Hepatocyte (in vitro differentiated cells): ENCODE data around the gene CAB39L. TPM values are rescaled to one million over a fixed set of nuclear protein-coding genes. Genes with fewer than 3 reads are reported as not detected.
A peak's percentile ranks its signal among the peaks of the same experiment; 100 is the strongest.

ENCODE experiments used
- DNase-seq: peaks from one replicate; pipeline ENCODE4 v3.0.0-alpha.2; 2016; ENCODE audit warnings: low spot score
- H2AFZ ChIP-seq: fragments of 200-600 bp; sonication (generic); 2 replicates; pipeline ENCODE4 v1.6.0; 2016; ENCODE audit warnings: antibody characterized with exemption, mild to moderate bottlenecking
- H3K27ac ChIP-seq: fragments of 200-600 bp; sonication (generic); 2 replicates; pipeline ENCODE4 v1.5.1; 2016; ENCODE audit warnings: mild to moderate bottlenecking
- H3K27me3 ChIP-seq: fragments of 200-600 bp; sonication (generic); 2 replicates; pipeline ENCODE4 v1.6.1; 2016
- H3K36me3 ChIP-seq: fragments of 200-600 bp; sonication (generic); replicated peaks from 2 replicates; pipeline ENCODE4 v1.5.1; 2016; ENCODE audit warnings: low read depth; ENCODE audit not compliant: insufficient read depth
- H3K4me1 ChIP-seq: fragments of 200-600 bp; sonication (generic); 2 replicates; pipeline ENCODE4 v1.5.1; 2016; ENCODE audit warnings: mild to moderate bottlenecking, moderate library complexity; ENCODE audit not compliant: insufficient read depth
- H3K4me2 ChIP-seq: fragments of 200-600 bp; sonication (generic); 2 replicates; pipeline ENCODE4 v1.6.0; 2016
- H3K4me3 ChIP-seq: fragments of 200-600 bp; sonication (generic); 2 replicates; pipeline ENCODE4 v1.5.1; 2016; ENCODE audit warnings: mild to moderate bottlenecking
- H3K79me2 ChIP-seq: fragments of 200-600 bp; sonication (generic); 2 replicates; pipeline ENCODE4 v1.6.0; 2017; ENCODE audit warnings: mild to moderate bottlenecking
- H3K9me2 ChIP-seq: fragments of 200-600 bp; sonication (generic); replicated peaks from 2 replicates; pipeline ENCODE4 v1.6.0; 2017; ENCODE audit warnings: mild to moderate bottlenecking; ENCODE audit not compliant: insufficient read depth
- H3K9me3 ChIP-seq: fragments of 200-600 bp; sonication (generic); 2 replicates; pipeline ENCODE4 v1.5.1; 2016; ENCODE audit warnings: low read depth, mild to moderate bottlenecking
- H4K20me1 ChIP-seq: fragments of 200-600 bp; sonication (generic); 2 replicates; pipeline ENCODE4 v1.6.0; 2016; ENCODE audit warnings: mild to moderate bottlenecking; ENCODE audit not compliant: insufficient read depth, poor library complexity, severe bottlenecking
- EZH2 ChIP-seq: fragments of 200-600 bp; sonication (generic); IDR thresholded peaks from 2 replicates; pipeline ENCODE4 v1.6.1; 2016; ENCODE audit warnings: antibody characterized with exemption, mild to moderate bottlenecking, borderline replicate concordance
- EZH2phosphoT487 ChIP-seq: fragments of 200-600 bp; sonication (generic); IDR thresholded peaks from one replicate; pipeline ENCODE4 v1.6.1; 2018; ENCODE audit warnings: antibody characterized with exemption, mild to moderate bottlenecking, low read depth, moderate library complexity; ENCODE audit not compliant: unreplicated experiment, severe bottlenecking
- WGBS: methylation state at CpG from one replicate; pipeline ENCODE4 v1.1.6; 2016; ENCODE audit warnings: low lambda C conversion rate; ENCODE audit errors: missing lambda C conversion rate; 5-methylcytosine and 5-hydroxymethylcytosine counted together
- polyA plus RNA-seq: library from polyadenylated mRNA; unstranded; fragments of >200 nt; fragmentation: Nextera tagmentation; extraction: Ambion mirVana; gene quantifications from 2 replicates; pipeline ENCODE4 v1.2.1, GENCODE V29; 2016
- total RNA-seq: library from RNA; depleted of rRNA; stranded (reverse); fragments of >200 nt; gene quantifications from 2 replicates; pipeline ENCODE4 v1.2.3, GENCODE V29; 2014
- TF ChIP-seq, protein P1 (sequence below): fragments of 200-600 bp; sonication (generic); IDR thresholded peaks from 2 replicates; pipeline ENCODE4 v1.5.1; 2016; ENCODE audit warnings: antibody characterized with exemption, mild to moderate bottlenecking; ENCODE audit not compliant: poor library complexity

Gene CAB39L
- total and polyA plus RNA-seq, 2 experiments from 2014 or later, result 13.7 to 20.4 TPM

DNA sequence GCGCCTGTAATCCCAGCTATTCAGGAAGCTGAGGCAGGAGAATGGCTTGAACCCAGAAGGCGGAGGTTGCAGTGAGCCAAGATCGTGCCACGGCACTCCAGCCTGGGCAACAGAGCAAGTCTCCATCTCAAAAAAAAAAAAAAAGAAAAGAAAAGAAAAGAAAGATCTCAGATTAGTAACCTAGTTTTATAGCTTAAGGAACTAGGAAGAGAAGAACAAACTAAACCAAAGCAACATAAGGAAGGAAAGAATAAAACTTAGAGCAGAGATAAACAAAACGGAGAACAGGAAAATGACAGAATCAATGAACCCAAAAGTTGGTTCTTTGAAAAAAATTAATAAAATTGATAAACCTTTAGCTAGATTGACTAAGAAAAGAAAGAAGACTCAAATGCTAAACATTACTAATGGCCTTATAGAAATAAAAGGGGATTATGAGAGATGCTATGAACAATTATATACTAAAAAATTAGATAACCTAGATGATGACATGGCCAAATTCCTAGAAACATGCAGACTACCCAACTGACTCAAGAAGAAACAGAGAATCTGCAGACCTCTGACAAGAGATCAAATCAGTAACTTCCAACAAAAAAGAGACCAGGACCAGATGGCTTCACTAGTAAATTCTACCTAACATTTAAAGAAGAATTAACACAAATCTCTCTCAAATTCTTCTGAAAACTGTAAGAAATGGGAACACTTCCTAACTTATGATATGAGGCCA, 127.9 kb downstream of the CAB39L start:
- Histone ChIP-seq H3K4me2 (no peak overlapping the region), H3K4me1 (peaks cover 11% of the 10 kb centered on the region), H3K79me2 (no peaks in the 10 kb centered on the region), H2AFZ (no peak overlapping the region), H3K36me3 (no peaks in the 10 kb centered on the region), H3K9me3 (no peaks in the 10 kb centered on the region), H3K27me3 (no peaks in the 10 kb centered on the region), H3K9me2 (no peaks in the 10 kb centered on the region), H3K27ac (no peak overlapping the region), H3K4me3 (no peak overlapping the region), H4K20me1 (no peaks in the 10 kb centered on the region)
- no peak for DNase-seq
- WGBS, result 93% methylated on average over 5 of the region's 5 CpGs
- TF ChIP-seq, protein P1, sequence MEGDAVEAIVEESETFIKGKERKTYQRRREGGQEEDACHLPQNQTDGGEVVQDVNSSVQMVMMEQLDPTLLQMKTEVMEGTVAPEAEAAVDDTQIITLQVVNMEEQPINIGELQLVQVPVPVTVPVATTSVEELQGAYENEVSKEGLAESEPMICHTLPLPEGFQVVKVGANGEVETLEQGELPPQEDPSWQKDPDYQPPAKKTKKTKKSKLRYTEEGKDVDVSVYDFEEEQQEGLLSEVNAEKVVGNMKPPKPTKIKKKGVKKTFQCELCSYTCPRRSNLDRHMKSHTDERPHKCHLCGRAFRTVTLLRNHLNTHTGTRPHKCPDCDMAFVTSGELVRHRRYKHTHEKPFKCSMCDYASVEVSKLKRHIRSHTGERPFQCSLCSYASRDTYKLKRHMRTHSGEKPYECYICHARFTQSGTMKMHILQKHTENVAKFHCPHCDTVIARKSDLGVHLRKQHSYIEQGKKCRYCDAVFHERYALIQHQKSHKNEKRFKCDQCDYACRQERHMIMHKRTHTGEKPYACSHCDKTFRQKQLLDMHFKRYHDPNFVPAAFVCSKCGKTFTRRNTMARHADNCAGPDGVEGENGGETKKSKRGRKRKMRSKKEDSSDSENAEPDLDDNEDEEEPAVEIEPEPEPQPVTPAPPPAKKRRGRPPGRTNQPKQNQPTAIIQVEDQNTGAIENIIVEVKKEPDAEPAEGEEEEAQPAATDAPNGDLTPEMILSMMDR, result no peak
- TF ChIP-seq EZH2 (no peak), EZH2phosphoT487 (no peak)

DNA sequence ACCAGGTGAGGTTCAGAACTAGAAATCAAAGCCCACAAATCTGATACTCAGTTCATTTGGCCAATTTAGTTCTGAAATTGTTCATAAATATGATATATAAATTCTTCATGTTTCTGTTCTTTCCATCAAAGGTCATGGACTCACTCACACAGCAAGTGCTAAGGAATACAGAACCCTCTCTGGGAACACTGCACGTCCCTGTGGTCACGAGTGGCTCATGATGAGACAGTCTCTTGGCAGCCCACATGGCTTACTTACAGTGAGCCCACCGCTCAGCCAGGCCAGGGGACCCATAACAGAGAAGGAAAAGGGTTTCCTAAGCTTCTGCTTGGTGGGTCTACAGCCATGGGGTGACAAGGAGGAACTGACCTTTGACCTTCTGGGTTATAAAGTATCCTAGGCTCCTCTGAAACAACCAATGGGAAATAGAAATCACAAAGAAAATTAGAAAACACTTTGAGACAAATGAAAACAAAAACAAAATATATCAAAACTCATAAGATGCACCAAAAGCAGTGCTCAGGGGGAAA, 128.8 kb downstream of the CAB39L start:
- 88% methylated on average over 3 of the region's 3 CpGs for WGBS
- no peaks in the 10 kb centered on the region for H4K20me1 ChIP-seq
- H3K79me2 ChIP-seq, result no peaks in the 10 kb centered on the region
- no peak overlapping the region for H3K4me3 ChIP-seq
- no peak for DNase-seq
- no peaks in the 10 kb centered on the region for H3K9me3 ChIP-seq
- TF ChIP-seq EZH2 (no peak), EZH2phosphoT487 (no peak)
- TF ChIP-seq, protein P1, result no peak
- no peaks in the 10 kb centered on the region for H3K36me3 ChIP-seq
- no peak overlapping the region for H3K4me2 ChIP-seq
- H3K27me3 ChIP-seq, result no peaks in the 10 kb centered on the region
- H3K27ac ChIP-seq, result no peak overlapping the region
- H3K9me2 ChIP-seq, result no peaks in the 10 kb centered on the region
- H3K4me1 ChIP-seq, result peaks cover 11% of the 10 kb centered on the region
- H2AFZ ChIP-seq, result no peak overlapping the region

DNA sequence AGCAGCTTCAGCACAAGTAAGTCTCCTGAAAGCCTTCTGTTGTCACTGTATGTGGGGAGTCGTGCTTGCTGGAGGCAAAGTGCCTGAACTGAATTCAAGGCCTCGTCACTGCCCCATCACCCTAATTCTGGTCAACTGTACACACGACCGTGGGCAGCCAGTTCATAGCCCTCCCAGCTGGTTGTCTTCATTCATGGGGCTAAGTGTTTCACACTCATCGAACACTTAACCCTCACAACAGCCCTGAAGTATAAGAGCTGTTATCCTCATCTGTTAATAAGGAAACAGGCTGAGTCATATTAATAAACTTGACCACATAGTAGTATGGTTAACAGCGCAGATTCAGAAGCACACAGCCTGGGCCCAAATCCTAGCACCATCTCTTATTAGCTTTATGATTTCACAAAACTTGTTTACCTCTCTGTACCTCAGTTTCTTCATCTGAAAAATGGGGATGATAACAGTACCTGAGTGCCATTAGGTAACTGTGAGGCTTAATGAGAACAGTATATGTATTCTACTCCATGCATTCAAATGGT, 129.5 kb downstream of the CAB39L start:
- no peaks in the 10 kb centered on the region for H3K79me2 ChIP-seq
- H3K27me3 ChIP-seq, result no peaks in the 10 kb centered on the region
- no peaks in the 10 kb centered on the region for H3K9me3 ChIP-seq
- H3K27ac ChIP-seq, result peak overlapping the region; percentile 79
- 80% methylated on average over 6 of the region's 6 CpGs for WGBS
- no peak overlapping the region for H2AFZ ChIP-seq
- no peak overlapping the region for H3K4me3 ChIP-seq
- H3K4me1 ChIP-seq, result peaks cover 11% of the 10 kb centered on the region
- H3K4me2 ChIP-seq, result peak overlapping the region; percentile 45
- H4K20me1 ChIP-seq, result no peaks in the 10 kb centered on the region
- TF ChIP-seq, protein P1, result no peak
- TF ChIP-seq EZH2phosphoT487 (no peak), EZH2 (no peak)
- DNase-seq, result no peak
- H3K9me2 ChIP-seq, result no peaks in the 10 kb centered on the region
- no peaks in the 10 kb centered on the region for H3K36me3 ChIP-seq
